HT1080 (cell line): ENCODE measurements around the gene TSPAN31. TPM values are rescaled to one million over a fixed set of nuclear protein-coding genes. Genes with fewer than 3 reads are reported as not detected.

Experiments used
- DNase-seq: peaks from one replicate; pipeline ENCODE4 v3.0.0-alpha.2; 2015; ENCODE audit warnings: low read depth
- total RNA-seq: library from RNA; depleted of rRNA; stranded (reverse); fragments of >200 nt; shearing (Covaris generic); gene quantifications from 2 replicates; pipeline ENCODE4 v1.2.3, GENCODE V29; 2014; rRNA removed

TSPAN31 gene
- total RNA-seq, 1 experiment from 2014 or later: 28.9 TPM

DNA sequence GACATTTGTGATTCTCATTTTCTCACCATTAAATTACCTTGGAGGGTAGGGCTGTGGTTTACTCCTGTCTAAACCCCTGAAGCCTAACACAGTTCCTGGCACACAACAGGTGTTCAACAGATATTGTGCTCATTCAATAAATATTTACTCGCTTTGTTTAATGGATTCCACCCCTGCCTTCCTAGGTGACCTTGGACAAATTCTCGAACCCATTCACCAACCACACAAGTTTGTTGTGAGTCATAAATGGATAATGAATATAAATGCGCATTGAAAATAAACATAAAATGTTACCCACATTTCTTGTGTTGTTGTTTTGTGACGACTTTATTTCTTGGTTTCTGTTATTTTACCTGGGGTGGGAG is 37.4 kb downstream of the TSPAN31 start:
- no peak for DNase-seq

DNA sequence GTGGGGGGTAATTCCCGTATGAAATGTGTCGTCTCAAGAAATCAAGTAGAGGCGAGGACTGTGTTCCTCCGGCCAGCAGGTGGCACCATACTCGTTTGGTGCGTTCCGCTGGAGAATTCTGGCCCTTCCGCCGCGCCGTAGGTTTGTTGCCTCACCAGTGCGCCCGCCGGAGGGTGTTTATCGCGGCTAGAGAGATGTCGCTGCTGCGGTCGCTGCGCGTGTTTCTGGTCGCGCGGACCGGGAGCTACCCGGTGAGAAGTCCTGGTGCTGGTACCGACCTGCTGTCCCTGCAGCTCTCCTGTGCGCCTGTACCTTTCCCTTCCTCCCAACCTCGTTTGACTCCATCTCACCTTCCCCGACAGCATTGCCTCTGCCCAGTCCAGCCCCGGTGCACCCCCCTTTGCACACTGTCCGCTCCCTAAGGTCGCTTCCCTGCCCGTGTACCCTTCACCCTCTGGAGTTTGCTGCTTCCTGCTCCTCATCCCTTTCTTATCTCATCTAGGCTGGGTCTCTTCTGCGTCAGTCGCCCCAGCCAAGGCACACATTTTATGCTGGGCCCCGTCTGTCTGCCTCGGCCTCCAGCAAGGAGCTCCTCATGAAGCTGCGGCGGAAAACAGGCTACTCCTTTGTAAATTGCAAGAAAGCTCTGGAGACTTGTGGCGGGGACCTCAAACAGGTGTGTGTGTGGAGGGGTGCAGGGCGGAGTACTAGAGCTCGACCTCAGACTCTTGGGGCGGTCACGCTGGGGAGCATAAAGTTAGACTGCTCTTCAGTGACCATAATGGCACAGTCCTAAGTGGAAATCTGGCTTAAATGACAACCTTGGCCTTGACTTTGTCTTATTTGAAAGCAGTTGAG is 38.0 kb downstream of the TSPAN31 start, which contains the start of gene TSFM:
TSFM (plus strand) TSS at position 180 of the 858 bp plus-strand sequence; CDS start at position 195, 15 bp downstream.
- DNase-seq: peak; percentile 84

DNA sequence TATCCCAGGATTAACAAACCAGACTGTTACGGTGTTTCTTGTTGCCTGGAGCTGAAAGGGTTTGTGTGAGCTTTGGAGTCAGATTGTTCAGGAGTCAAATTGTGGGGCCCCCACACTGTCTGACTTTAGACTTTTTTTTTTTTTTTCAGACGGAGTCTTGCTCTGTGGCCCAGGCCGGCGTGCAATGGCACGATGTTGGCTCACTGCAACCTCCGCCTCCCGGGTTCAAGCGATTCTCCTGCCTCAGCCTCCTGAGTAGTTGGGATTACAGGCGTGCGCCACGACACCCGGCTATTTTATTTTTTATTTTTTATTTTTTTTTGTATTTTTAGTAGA is 38.6 kb downstream of the TSPAN31 start:
- DNase-seq: no peak

DNA sequence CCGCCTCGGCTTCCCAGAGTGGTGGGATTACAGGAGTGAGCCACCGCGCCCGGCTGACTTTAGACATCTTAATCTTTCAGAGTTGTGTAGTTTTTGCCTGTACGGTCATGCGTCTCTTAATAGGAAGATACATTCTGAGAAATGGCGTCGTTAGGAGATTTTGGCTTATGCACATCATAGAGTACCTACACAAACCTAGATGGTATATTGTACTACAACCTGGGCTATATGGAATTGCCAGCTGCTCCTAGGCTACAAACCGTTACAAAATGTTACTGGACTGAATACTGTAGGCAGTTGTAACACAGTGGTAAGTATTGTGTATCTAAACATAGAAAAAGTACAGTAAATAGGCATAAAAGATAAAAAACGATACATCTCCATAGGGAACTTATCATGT is 39.0 kb downstream of the TSPAN31 start:
- DNase-seq: no peak

DNA sequence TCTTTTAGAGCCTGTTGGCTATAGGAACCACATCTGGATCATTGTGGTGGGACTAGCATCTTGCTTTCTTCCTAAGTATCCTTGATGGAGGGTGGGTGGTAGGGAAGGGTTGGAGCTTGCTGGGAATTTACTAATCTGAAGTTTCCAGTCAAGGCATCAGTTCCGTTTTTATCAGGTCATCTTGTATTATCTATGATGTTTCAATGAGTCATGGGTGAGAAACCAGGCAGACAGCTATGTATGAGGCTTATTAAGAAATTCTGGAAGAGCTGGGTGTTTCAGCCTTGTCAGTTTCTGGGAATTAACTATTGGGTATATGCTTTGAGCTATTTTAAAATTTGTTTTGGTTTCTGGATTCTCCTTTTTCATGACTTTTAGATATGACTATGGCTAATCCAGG is 49.1 kb downstream of the TSPAN31 start:
- DNase-seq: peak; percentile 64

GRCh38 chr12:57795354-57795753 is 50.5 kb downstream of the TSPAN31 start:
- no peak for DNase-seq

DNA sequence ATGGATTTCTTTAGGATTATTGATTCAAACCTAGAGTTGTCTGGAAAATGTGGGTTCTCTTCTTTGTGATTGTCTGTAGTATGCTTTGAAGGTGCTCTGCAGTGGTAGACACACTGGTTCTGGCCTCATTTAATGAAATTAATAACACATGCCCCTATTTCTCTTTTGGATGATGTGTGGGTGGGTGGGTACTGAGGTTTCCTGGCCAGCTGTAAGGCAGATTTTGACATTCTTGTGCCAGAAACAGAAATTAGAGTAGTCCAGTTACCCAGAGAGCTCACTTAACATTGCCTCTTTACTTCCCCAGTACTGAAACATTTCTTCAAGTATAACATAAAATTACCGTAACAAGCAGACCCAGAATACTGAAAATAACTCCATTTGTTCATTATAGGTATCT is 52.2 kb downstream of the TSPAN31 start:
- no peak for DNase-seq

DNA sequence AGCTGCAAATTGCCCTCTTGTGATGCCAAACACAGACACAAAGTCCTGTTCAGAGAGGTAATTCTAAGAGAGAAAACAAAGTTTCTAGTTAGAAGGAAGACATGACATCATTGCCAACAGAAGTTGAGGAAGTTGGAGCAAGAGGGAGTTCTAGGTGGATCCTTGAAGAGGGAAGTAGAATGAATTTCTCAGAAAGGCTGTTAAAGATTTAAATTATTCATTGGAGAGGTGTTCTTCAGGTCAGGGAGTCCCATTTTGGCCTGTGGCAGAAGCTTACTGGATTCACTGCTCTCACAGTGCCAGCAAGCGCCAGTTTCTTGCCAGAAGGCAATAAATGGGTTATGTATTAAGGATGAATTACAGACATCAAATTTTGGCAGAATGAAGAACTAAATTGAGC is 53.1 kb downstream of the TSPAN31 start:
- no peak for DNase-seq

Other genes starting within 250 kb of the TSPAN31 start
- 11.8 and 12.7 TPM in 2 replicates for gene DDIT3, start 224.5 kb upstream of the TSPAN31 start, total RNA-seq
- gene MBD6, start 222.2 kb upstream of the TSPAN31 start, total RNA-seq: 4.9 and 9.5 TPM in 2 replicates
- gene DCTN2, start 197.8 kb upstream of the TSPAN31 start, total RNA-seq: 79.5 and 87.1 TPM in 2 replicates
- not detected in 2 replicates for gene KIF5A, start 195.0 kb upstream of the TSPAN31 start, total RNA-seq
- gene PIP4K2C, start 153.8 kb upstream of the TSPAN31 start, total RNA-seq: 21.3 and 27.5 TPM in 2 replicates
- 11.3 and 16.7 TPM in 2 replicates for gene DTX3, start 140.2 kb upstream of the TSPAN31 start, total RNA-seq
- 5.7 and 6.0 TPM in 2 replicates for gene ARHGEF25, start 133.6 kb upstream of the TSPAN31 start, total RNA-seq
- 23.6 and 34.1 TPM in 2 replicates for gene B4GALNT1, start 111.8 kb upstream of the TSPAN31 start, total RNA-seq
- 78.0 and 78.9 TPM in 2 replicates for gene OS9, start 50.9 kb upstream of the TSPAN31 start, total RNA-seq
- 11.2 and 11.6 TPM in 2 replicates for gene AGAP2, start 6.3 kb upstream of the TSPAN31 start, total RNA-seq
- 442 and 461 TPM in 2 replicates for gene CDK4, start 7.3 kb downstream of the TSPAN31 start, total RNA-seq
- 11.3 and 15.9 TPM in 2 replicates for gene MARCHF9, start 10.1 kb downstream of the TSPAN31 start, total RNA-seq
- gene CYP27B1, start 22.0 kb downstream of the TSPAN31 start, total RNA-seq: 0.17 and 0.19 TPM in 2 replicates
- 26.9 and 31.6 TPM in 2 replicates for gene METTL1, start 27.1 kb downstream of the TSPAN31 start, total RNA-seq
- 3.7 and 7.0 TPM in 2 replicates for gene EEF1AKMT3, start 27.6 kb downstream of the TSPAN31 start, total RNA-seq
- 55.0 and 57.6 TPM in 2 replicates for gene TSFM, start 37.7 kb downstream of the TSPAN31 start, total RNA-seq
- 0.13 TPM in 2 replicates for gene AVIL, start 73.7 kb downstream of the TSPAN31 start, total RNA-seq
- 30.3 and 43.3 TPM in 2 replicates for gene CTDSP2, start 101.7 kb downstream of the TSPAN31 start, total RNA-seq
- 17.8 and 24.6 TPM in 2 replicates for gene ATP23, start 196.5 kb downstream of the TSPAN31 start, total RNA-seq